ENCODE measurements around the gene STK24.

STK24 gene

DNA sequence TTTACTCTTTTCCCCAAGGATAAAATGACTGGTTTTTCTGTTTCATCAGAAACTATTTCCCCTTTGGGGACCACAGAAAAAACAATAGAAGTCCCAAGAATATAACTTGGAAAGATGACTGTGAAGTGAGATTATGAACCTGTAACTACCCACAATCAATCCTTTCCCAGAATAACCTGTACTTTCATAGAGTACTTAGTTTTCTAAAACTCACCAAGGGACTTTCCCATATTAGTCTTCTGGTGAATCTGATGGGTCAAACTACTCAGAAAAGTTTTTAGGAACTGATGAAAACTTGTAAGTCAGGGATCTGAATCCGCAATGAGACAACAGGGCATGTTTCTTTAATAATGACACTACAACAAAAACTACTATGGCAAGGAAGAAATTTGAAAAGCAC, 62.6 kb downstream of the STK24 start:
- Histone ChIP-seq H3K4me1 (ENCODE audit: control insufficient read depth in 2 of 2, insufficient read depth in 1 of 2, low read depth in 1 of 2, low read length in 2 of 2) (peaks cover 2 to 13% of the 10 kb centered on the region in 2 donors), H3K36me3 (replicated peaks in 1 of 2; ENCODE audit: control insufficient read depth in 2 of 2, insufficient read depth in 2 of 2, low read length in 2 of 2) (peaks cover 10 to 79% of the 10 kb centered on the region in 2 donors), H2BK12ac (ENCODE audit: low read length) (no peak overlapping the region), H3K14ac (ENCODE audit: low read length) (no peak overlapping the region), H3K4ac (ENCODE audit: low read length) (no peak overlapping the region), H2AK5ac (ENCODE audit: low read depth, low read length) (no peak overlapping the region), H3K27ac (replicated peaks; ENCODE audit: low read length) (no peak overlapping the region), H2AFZ (ENCODE audit: low read length) (no peak overlapping the region), H3K9ac (ENCODE audit: low read depth, low read length, poor library complexity) (no peak overlapping the region), H3K9me3 (replicated peaks in 1 of 2; ENCODE audit: control insufficient read depth in 2 of 2, insufficient read depth in 1 of 2, low read depth in 1 of 2, low read length in 2 of 2) (no peaks in the 10 kb centered on the region), H3K23ac (ENCODE audit: low read depth, low read length, poor library complexity) (no peak overlapping the region), H3K79me1 (ENCODE audit: low read depth, low read length) (peaks cover 8% of the 10 kb centered on the region), H2BK15ac (ENCODE audit: low read length) (no peak overlapping the region), H4K91ac (ENCODE audit: low read depth, low read length, poor library complexity) (no peak overlapping the region), H2BK5ac (ENCODE audit: low read length) (no peak overlapping the region), H4K8ac (ENCODE audit: low read depth, low read length) (no peak overlapping the region), H3K18ac (ENCODE audit: low read length) (no peak overlapping the region), H3K4me2 (ENCODE audit: insufficient read depth, low read length, poor library complexity, severe bottlenecking) (no peak overlapping the region), H3K4me3 (ENCODE audit: low read length in 2 of 2) (no peak overlapping the region), H3K27me3 (ENCODE audit: control insufficient read depth in 3 of 3, insufficient read depth in 3 of 3, low read depth in 1 of 3, low read length in 3 of 3) (no peaks in the 10 kb centered on the region), H2BK120ac (ENCODE audit: low read depth, low read length) (no peak overlapping the region)
- no peak for DNase-seq (ENCODE audit: low spot score)
- WGBS, 2 donors (ENCODE audit: extremely low coverage in 2 of 2, insufficient read length in 2 of 2, insufficient replicate concordance in 1 of 2), result no CpG with 5 or more reads among the region's 1 CpG

DNA sequence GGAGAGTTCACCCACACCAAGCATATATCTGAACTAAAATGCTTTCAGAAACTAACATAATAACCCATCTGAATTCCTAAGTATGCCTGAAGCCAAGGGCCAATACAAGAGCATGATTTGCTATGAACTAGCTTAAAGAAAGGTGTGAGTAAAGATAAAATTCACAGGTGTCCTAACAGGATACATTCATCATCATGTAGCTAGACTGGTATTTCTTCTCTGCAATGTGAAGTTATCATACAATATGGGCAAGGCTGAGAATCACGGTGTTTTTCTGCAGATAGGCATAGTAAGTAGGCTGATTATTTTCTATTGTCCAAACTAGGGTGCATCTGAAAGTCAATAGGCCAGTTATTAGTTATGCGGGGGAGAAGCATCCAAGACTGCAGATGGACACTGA, 63.1 kb downstream of the STK24 start:
- H3K9ac ChIP-seq (ENCODE audit: low read depth, low read length, poor library complexity), result no peak overlapping the region

DNA sequence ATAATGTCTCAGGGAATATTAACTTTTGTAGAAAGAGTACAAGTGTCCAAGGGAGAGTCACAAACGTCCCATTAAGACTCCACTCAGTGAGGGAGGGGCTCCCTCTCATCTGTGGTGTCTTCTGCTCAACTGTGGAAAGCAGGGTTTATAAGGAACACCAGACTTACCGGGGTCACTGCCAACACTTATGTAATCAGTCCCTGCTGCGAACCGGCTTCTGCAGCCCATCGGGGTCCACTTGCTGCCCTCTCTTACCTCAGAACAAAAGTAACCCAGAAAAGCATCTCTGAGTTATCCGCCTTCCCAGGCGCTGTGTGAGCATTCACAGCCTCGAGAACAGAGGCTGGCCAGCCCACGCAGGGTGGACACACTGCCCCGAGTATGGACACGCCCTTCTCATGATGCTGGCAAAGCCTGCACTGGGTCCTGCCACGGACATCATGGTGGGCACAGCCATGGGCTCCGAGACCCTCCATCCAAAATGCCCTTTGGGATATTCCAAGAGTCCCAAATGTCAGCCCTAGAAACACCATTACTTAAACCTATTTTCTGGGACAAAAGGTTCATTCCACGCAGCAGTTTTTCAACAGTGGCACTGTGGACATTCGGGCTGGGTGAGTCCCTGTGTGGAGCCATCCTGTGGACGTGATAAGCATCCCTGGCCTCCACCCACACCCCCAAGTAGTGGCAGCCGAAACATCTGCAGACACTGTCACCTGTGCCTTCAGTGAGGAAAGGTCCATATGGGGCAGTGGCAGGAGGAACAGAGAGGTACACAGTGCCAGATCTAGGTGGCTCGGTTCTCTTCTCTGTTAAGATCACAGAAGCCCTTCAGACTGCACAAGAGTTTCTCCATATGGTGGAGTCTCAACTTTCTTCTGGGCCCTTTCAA, 63.9 kb downstream of the STK24 start:
- no peak overlapping the region for H3K4me2 ChIP-seq (ENCODE audit: insufficient read depth, low read length, poor library complexity, severe bottlenecking)
- no peak overlapping the region for H4K91ac ChIP-seq (ENCODE audit: low read depth, low read length, poor library complexity)
- H3K9me3 ChIP-seq (replicated peaks in 1 of 2; ENCODE audit: control insufficient read depth in 2 of 2, insufficient read depth in 1 of 2, low read depth in 1 of 2, low read length in 2 of 2), result no peaks in the 10 kb centered on the region
- no peak overlapping the region for H2BK12ac ChIP-seq (ENCODE audit: low read length)
- H3K36me3 ChIP-seq (replicated peaks in 1 of 2; ENCODE audit: control insufficient read depth in 2 of 2, insufficient read depth in 2 of 2, low read length in 2 of 2), result peaks cover 8 to 69% of the 10 kb centered on the region in 2 donors
- no peak overlapping the region for H2AK5ac ChIP-seq (ENCODE audit: low read depth, low read length)
- no peak overlapping the region for H3K9ac ChIP-seq (ENCODE audit: low read depth, low read length, poor library complexity)
- H3K79me1 ChIP-seq (ENCODE audit: low read depth, low read length), result peaks cover 8% of the 10 kb centered on the region
- H3K23ac ChIP-seq (ENCODE audit: low read depth, low read length, poor library complexity), result no peak overlapping the region
- no peak overlapping the region for H3K27ac ChIP-seq (replicated peaks; ENCODE audit: low read length)
- no peak overlapping the region for H3K18ac ChIP-seq (ENCODE audit: low read length)
- H2BK15ac ChIP-seq (ENCODE audit: low read length), result no peak overlapping the region
- no peak overlapping the region for H2AFZ ChIP-seq (ENCODE audit: low read length)
- H2BK120ac ChIP-seq (ENCODE audit: low read depth, low read length), result no peak overlapping the region
- peaks cover 2 to 16% of the 10 kb centered on the region in 2 donors for H3K4me1 ChIP-seq (ENCODE audit: control insufficient read depth in 2 of 2, insufficient read depth in 1 of 2, low read depth in 1 of 2, low read length in 2 of 2)
- H3K14ac ChIP-seq (ENCODE audit: low read length), result no peak overlapping the region
- H3K4ac ChIP-seq (ENCODE audit: low read length), result no peak overlapping the region
- no peak for DNase-seq (ENCODE audit: low spot score)
- H4K8ac ChIP-seq (ENCODE audit: low read depth, low read length), result no peak overlapping the region
- H2BK5ac ChIP-seq (ENCODE audit: low read length), result no peak overlapping the region
- no peaks in the 10 kb centered on the region for H3K27me3 ChIP-seq (ENCODE audit: control insufficient read depth in 3 of 3, insufficient read depth in 3 of 3, low read depth in 1 of 3, low read length in 3 of 3)
- WGBS, 2 donors (ENCODE audit: extremely low coverage in 2 of 2, insufficient read length in 2 of 2, insufficient replicate concordance in 1 of 2), result no CpG with 5 or more reads among the region's 18 CpGs
- H3K4me3 ChIP-seq (ENCODE audit: low read length in 2 of 2), result no peak overlapping the region

More for the DNA sequence above, 63.1 kb downstream of the STK24 start:
- Histone ChIP-seq H3K4me1 (ENCODE audit: control insufficient read depth in 2 of 2, insufficient read depth in 1 of 2, low read depth in 1 of 2, low read length in 2 of 2) (peaks cover 2 to 13% of the 10 kb centered on the region in 2 donors), H3K79me1 (ENCODE audit: low read depth, low read length) (peaks cover 8% of the 10 kb centered on the region), H2BK5ac (ENCODE audit: low read length) (no peak overlapping the region), H2AFZ (ENCODE audit: low read length) (no peak overlapping the region), H3K4me3 (ENCODE audit: low read length in 2 of 2) (no peak overlapping the region), H4K8ac (ENCODE audit: low read depth, low read length) (no peak overlapping the region), H2BK120ac (ENCODE audit: low read depth, low read length) (no peak overlapping the region), H2BK12ac (ENCODE audit: low read length) (no peak overlapping the region), H2BK15ac (ENCODE audit: low read length) (no peak overlapping the region), H3K23ac (ENCODE audit: low read depth, low read length, poor library complexity) (no peak overlapping the region), H3K27me3 (ENCODE audit: control insufficient read depth in 3 of 3, insufficient read depth in 3 of 3, low read depth in 1 of 3, low read length in 3 of 3) (no peaks in the 10 kb centered on the region), H3K4ac (ENCODE audit: low read length) (no peak overlapping the region), H4K91ac (ENCODE audit: low read depth, low read length, poor library complexity) (no peak overlapping the region), H3K4me2 (ENCODE audit: insufficient read depth, low read length, poor library complexity, severe bottlenecking) (no peak overlapping the region), H3K27ac (replicated peaks; ENCODE audit: low read length) (no peak overlapping the region), H3K36me3 (replicated peaks in 1 of 2; ENCODE audit: control insufficient read depth in 2 of 2, insufficient read depth in 2 of 2, low read length in 2 of 2) (peaks cover 8 to 75% of the 10 kb centered on the region in 2 donors), H2AK5ac (ENCODE audit: low read depth, low read length) (no peak overlapping the region), H3K14ac (ENCODE audit: low read length) (no peak overlapping the region), H3K18ac (ENCODE audit: low read length) (no peak overlapping the region), H3K9me3 (replicated peaks in 1 of 2; ENCODE audit: control insufficient read depth in 2 of 2, insufficient read depth in 1 of 2, low read depth in 1 of 2, low read length in 2 of 2) (no peaks in the 10 kb centered on the region)
- DNase-seq (ENCODE audit: low spot score), result no peak
- WGBS, 2 donors (ENCODE audit: extremely low coverage in 2 of 2, insufficient read length in 2 of 2, insufficient replicate concordance in 1 of 2), result no CpG with 5 or more reads among the region's 2 CpGs

DNA sequence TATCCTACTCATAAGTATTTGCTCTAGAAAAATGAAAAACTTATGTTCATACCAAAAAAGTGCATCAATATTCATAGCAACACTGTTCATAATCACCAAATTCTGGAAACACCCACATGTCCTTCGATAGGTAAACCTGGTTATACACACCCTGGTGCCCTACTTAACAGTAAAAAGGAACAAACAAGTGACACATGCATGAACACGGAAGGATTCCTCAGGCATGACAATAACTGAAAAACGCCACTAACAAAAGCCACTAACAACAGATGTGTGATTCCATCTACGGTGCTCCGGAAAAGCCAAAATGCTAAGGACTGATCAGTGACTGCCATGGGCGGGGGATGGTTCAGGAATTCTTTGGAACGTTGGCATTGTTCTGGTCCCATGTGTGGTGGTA, 65.5 kb downstream of the STK24 start:
- Histone ChIP-seq H2AK5ac (ENCODE audit: low read depth, low read length) (no peak overlapping the region), H2BK12ac (ENCODE audit: low read length) (no peak overlapping the region), H4K8ac (ENCODE audit: low read depth, low read length) (no peak overlapping the region), H2BK15ac (ENCODE audit: low read length) (no peak overlapping the region), H2AFZ (ENCODE audit: low read length) (no peak overlapping the region), H3K9me3 (replicated peaks in 1 of 2; ENCODE audit: control insufficient read depth in 2 of 2, insufficient read depth in 1 of 2, low read depth in 1 of 2, low read length in 2 of 2) (no peaks in the 10 kb centered on the region), H3K79me1 (ENCODE audit: low read depth, low read length) (peaks cover 10% of the 10 kb centered on the region), H3K4ac (ENCODE audit: low read length) (no peak overlapping the region), H3K23ac (ENCODE audit: low read depth, low read length, poor library complexity) (no peak overlapping the region), H3K14ac (ENCODE audit: low read length) (no peak overlapping the region), H3K18ac (ENCODE audit: low read length) (no peak overlapping the region), H3K4me2 (ENCODE audit: insufficient read depth, low read length, poor library complexity, severe bottlenecking) (no peak overlapping the region), H2BK120ac (ENCODE audit: low read depth, low read length) (no peak overlapping the region), H3K9ac (ENCODE audit: low read depth, low read length, poor library complexity) (no peak overlapping the region), H3K4me1 (ENCODE audit: control insufficient read depth in 2 of 2, insufficient read depth in 1 of 2, low read depth in 1 of 2, low read length in 2 of 2) (peaks cover 2 to 24% of the 10 kb centered on the region in 2 donors), H3K27ac (replicated peaks; ENCODE audit: low read length) (no peak overlapping the region), H3K4me3 (ENCODE audit: low read length in 2 of 2) (no peak overlapping the region), H3K27me3 (ENCODE audit: control insufficient read depth in 3 of 3, insufficient read depth in 3 of 3, low read depth in 1 of 3, low read length in 3 of 3) (no peaks in the 10 kb centered on the region), H4K91ac (ENCODE audit: low read depth, low read length, poor library complexity) (no peak overlapping the region), H2BK5ac (ENCODE audit: low read length) (no peak overlapping the region), H3K36me3 (replicated peaks in 1 of 2; ENCODE audit: control insufficient read depth in 2 of 2, insufficient read depth in 2 of 2, low read length in 2 of 2) (peaks cover 4 to 53% of the 10 kb centered on the region in 2 donors)
- no peak for DNase-seq (ENCODE audit: low spot score)
- WGBS, 2 donors (ENCODE audit: extremely low coverage in 2 of 2, insufficient read length in 2 of 2, insufficient replicate concordance in 1 of 2), result no CpG with 5 or more reads among the region's 7 CpGs

All from neuronal stem cell (in vitro differentiated cells).